ENCODE results near the gene SRSF9. TPM values are rescaled to one million over a fixed set of nuclear protein-coding genes. Genes with fewer than 3 reads are reported as not detected.

SRSF9 gene
- 151 and 223 TPM in 2 replicates for total RNA-seq

GRCh38 chr12:120469450-120470149, at the start of gene SRSF9:
SRSF9 (minus strand) TSS chr12:120469748; CDS start chr12:120469609, 139 bp downstream.

GRCh38 chr12:120495731-120496412, 26.3 kb upstream of the SRSF9 start, which contains the start of gene DYNLL1:
DYNLL1 (plus strand) TSS chr12:120496113; CDS start chr12:120496422, 309 bp downstream.

GRCh38 chr12:120445911-120446843, 23.4 kb downstream of the SRSF9 start, which contains the start of the genes GATC and TRIAP1:
GATC (plus strand) TSS chr12:120446444; CDS start chr12:120446481, 37 bp downstream.
TRIAP1 (minus strand) TSS chr12:120446384; CDS start chr12:120446372, 12 bp downstream.

GRCh38 chr12:120437735-120438494, 31.6 kb downstream of the SRSF9 start, which contains the start of gene COX6A1:
COX6A1 (plus strand) TSS chr12:120438113; CDS start chr12:120438127, 14 bp downstream.

Other genes with a start within 250 kb of the SRSF9 start
- 14.5 and 24.4 TPM in 2 replicates for gene PXN, start 204.0 kb downstream of the SRSF9 start, total RNA-seq
- gene RNU4-2, start 177.8 kb downstream of the SRSF9 start, total RNA-seq, result under 0.01 TPM in 2 replicates
- under 0.01 TPM in 1 of 2 replicates, not detected in the other for gene RNU4-1, start 176.5 kb downstream of the SRSF9 start, total RNA-seq
- 0.79 and 0.87 TPM in 2 replicates for gene SIRT4, start 167.4 kb downstream of the SRSF9 start, total RNA-seq
- gene PLA2G1B, start 142.0 kb downstream of the SRSF9 start, total RNA-seq, result 0.25 TPM in 1 of 2 replicates, not detected in the other
- gene MSI1, start 100.6 kb downstream of the SRSF9 start, total RNA-seq, result not detected in 2 replicates
- 480 and 586 TPM in 2 replicates for gene COX6A1, start 31.6 kb downstream of the SRSF9 start, total RNA-seq
- gene TRIAP1, start 23.4 kb downstream of the SRSF9 start, total RNA-seq, result 17.6 and 19.0 TPM in 2 replicates
- 18.6 and 19.8 TPM in 2 replicates for gene GATC, start 23.3 kb downstream of the SRSF9 start, total RNA-seq
- gene DYNLL1, start 26.4 kb upstream of the SRSF9 start, total RNA-seq, result 377 and 386 TPM in 2 replicates
- gene COQ5, start 59.4 kb upstream of the SRSF9 start, total RNA-seq, result 27.9 and 33.1 TPM in 2 replicates
- 132 and 182 TPM in 2 replicates for gene RNF10, start 64.6 kb upstream of the SRSF9 start, total RNA-seq
- gene POP5, start 111.7 kb upstream of the SRSF9 start, total RNA-seq, result 34.0 and 54.2 TPM in 2 replicates
- 0.06 and 0.26 TPM in 2 replicates for gene CABP1, start 170.9 kb upstream of the SRSF9 start, total RNA-seq
- 87.0 and 105 TPM in 2 replicates for gene MLEC, start 217.4 kb upstream of the SRSF9 start, total RNA-seq
- gene UNC119B, start 240.7 kb upstream of the SRSF9 start, total RNA-seq, result 17.5 and 18.8 TPM in 2 replicates